ENCODE results near the gene WNT1. TPM values are rescaled to one million over a fixed set of nuclear protein-coding genes. Genes with fewer than 3 reads are reported as not detected.

WNT1 gene
- not detected for total RNA-seq (2013)
- under 1 TPM in 1 of 3 donors, not detected in 2; 0.33 TPM for polyA plus RNA-seq
- 0.42 TPM in 1 of 2 replicates, not detected in the other for polyA minus RNA-seq
- 0 to 0.58 (median 0.04) reads per million in 11 experiments for total RNA-seq

GRCh38 chr12:48978291-48978740 is at the start of gene WNT1:
Gene WNT1, plus strand, starts transcription at chr12:48978322. Its CDS starts 329 bp downstream, at chr12:48978651.
- peaks cover 5% of the 10 kb centered on the region for H4K20me1 ChIP-seq (ENCODE audit: insufficient read depth, low read length)
- H3K79me2 ChIP-seq (ENCODE audit: insufficient read depth, low read length) = no peaks in the 10 kb centered on the region
- H3K4me3 Mint-ChIP-seq = peak within 1 kb of the TSS; percentile 79 to 92
- WGBS (ENCODE audit: insufficient coverage) = 3% methylated on average over 42 of the region's 45 CpGs
- no peaks in the 10 kb centered on the region for H3K36me3 ChIP-seq (replicated peaks in 1 of 2; ENCODE audit: control insufficient read depth in 1 of 2, insufficient read depth in 2 of 2, low read length in 2 of 2)
- H3K9ac ChIP-seq (ENCODE audit: insufficient read depth, low read length, poor library complexity, severe bottlenecking) = no peak within 1 kb of the TSS
- peaks cover 64 to 95% of the 10 kb centered on the region in 2 donors for H3K27me3 ChIP-seq (ENCODE audit: control insufficient read depth in 2 of 2, insufficient read depth in 2 of 2, low read length in 2 of 2)
- peaks cover 0 to 41% of the 10 kb centered on the region in 2 donors for H3K9me3 ChIP-seq (replicated peaks in 1 of 2; ENCODE audit: control insufficient read depth in 1 of 2, insufficient read depth in 1 of 2, low read length in 2 of 2)
- intact Hi-C loops (cut with micrococcal nuclease) = loop anchor here in 1 of 2 donors (10.0 kb wide), 1 partner anchor 124 kb away; the partner anchor contains the start of gene DDX23
- H3K36me3 Mint-ChIP-seq = peaks cover 22 to 23% of the 10 kb centered on the region in 2 donors
- H3K4me1 Mint-ChIP-seq = peaks cover 54% of the 10 kb centered on the region
- H3K9me3 Mint-ChIP-seq = peaks cover 2 to 41% (median 24%) of the 10 kb centered on the region in 7 donors
- H3K27ac Mint-ChIP-seq = peak within 1 kb of the TSS in 5 of 7 donors; percentile 47 to 83 (median 73)
- peaks cover 50 to 52% of the 10 kb centered on the region in 2 donors for H3K4me1 ChIP-seq (ENCODE audit: control insufficient read depth in 1 of 2, insufficient read depth in 2 of 2, low read length in 2 of 2)
- H3K4me3 ChIP-seq (replicated peaks in 1 of 3; ENCODE audit: low read depth in 2 of 3, low read length in 3 of 3) = peak within 1 kb of the TSS in 2 of 3 experiments; percentile 23 to 72
- H2AFZ ChIP-seq (ENCODE audit: insufficient read depth, low read depth, low read length, poor library complexity, severe bottlenecking) = peak within 1 kb of the TSS; percentile 64
- TF ChIP-seq, protein P1, sequence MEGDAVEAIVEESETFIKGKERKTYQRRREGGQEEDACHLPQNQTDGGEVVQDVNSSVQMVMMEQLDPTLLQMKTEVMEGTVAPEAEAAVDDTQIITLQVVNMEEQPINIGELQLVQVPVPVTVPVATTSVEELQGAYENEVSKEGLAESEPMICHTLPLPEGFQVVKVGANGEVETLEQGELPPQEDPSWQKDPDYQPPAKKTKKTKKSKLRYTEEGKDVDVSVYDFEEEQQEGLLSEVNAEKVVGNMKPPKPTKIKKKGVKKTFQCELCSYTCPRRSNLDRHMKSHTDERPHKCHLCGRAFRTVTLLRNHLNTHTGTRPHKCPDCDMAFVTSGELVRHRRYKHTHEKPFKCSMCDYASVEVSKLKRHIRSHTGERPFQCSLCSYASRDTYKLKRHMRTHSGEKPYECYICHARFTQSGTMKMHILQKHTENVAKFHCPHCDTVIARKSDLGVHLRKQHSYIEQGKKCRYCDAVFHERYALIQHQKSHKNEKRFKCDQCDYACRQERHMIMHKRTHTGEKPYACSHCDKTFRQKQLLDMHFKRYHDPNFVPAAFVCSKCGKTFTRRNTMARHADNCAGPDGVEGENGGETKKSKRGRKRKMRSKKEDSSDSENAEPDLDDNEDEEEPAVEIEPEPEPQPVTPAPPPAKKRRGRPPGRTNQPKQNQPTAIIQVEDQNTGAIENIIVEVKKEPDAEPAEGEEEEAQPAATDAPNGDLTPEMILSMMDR (IDR thresholded peaks at IDR 0.05) = peak; percentile 94
- DNase-seq = no peak
- no peak within 1 kb of the TSS for H3K27ac ChIP-seq (ENCODE audit: low read depth in 1 of 2, low read length in 2 of 2)
- peaks cover 88 to 97% (median 93%) of the 10 kb centered on the region in 3 donors for H3K27me3 Mint-ChIP-seq (ENCODE audit: low read depth in 3 of 3)
- peak within 1 kb of the TSS; percentile 83 for H3K4me2 ChIP-seq (replicated peaks; ENCODE audit: extremely low read depth, low read length, poor library complexity, severe bottlenecking)

DNA sequence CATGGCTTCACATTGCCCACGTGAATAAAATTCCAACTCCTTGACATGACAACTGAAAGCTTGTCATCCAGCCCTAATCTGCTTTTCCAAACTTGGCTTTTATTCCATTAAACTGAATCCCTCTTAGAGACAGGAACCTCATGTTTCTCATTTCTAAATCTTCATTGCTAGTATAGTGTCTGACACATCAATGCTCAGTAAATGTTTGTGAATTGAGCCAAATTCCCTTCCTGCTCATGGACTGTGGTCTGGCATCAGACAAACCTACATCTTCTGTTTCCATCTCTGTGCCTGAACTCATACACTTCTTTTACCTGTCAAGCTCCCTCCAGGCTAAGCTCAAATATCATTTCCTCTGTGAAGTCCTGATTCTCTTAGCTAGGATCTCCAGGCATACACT is 48.6 kb upstream of the WNT1 start:
- no peak overlapping the region for H2AFZ ChIP-seq (ENCODE audit: insufficient read depth, low read depth, low read length, poor library complexity, severe bottlenecking)
- TF ChIP-seq, protein P1 (IDR thresholded peaks at IDR 0.05) = no peak
- peaks cover 54 to 70% of the 10 kb centered on the region in 2 donors for H3K36me3 Mint-ChIP-seq
- DNase-seq = no peak
- H3K27me3 Mint-ChIP-seq (ENCODE audit: low read depth in 3 of 3) = peaks cover 0 to 1% (median 0%) of the 10 kb centered on the region in 3 donors
- no peak overlapping the region for H3K4me3 ChIP-seq (replicated peaks in 1 of 3; ENCODE audit: low read depth in 2 of 3, low read length in 3 of 3)
- WGBS (ENCODE audit: insufficient coverage) = 100% methylated on average over 1 of the region's 1 CpG
- no peak overlapping the region for H3K9ac ChIP-seq (ENCODE audit: insufficient read depth, low read length, poor library complexity, severe bottlenecking)
- H3K27ac ChIP-seq (ENCODE audit: low read depth in 1 of 2, low read length in 2 of 2) = no peak overlapping the region
- H4K20me1 ChIP-seq (ENCODE audit: insufficient read depth, low read length) = peaks cover 28% of the 10 kb centered on the region
- peak overlapping the region in 2 of 7 donors; percentile 34 for H3K27ac Mint-ChIP-seq
- H3K4me1 ChIP-seq (ENCODE audit: control insufficient read depth in 1 of 2, insufficient read depth in 2 of 2, low read length in 2 of 2) = peaks cover 8% of the 10 kb centered on the region in 2 donors
- no peaks in the 10 kb centered on the region for H3K27me3 ChIP-seq (ENCODE audit: control insufficient read depth in 2 of 2, insufficient read depth in 2 of 2, low read length in 2 of 2)
- H3K4me1 Mint-ChIP-seq = peaks cover 7% of the 10 kb centered on the region
- H3K9me3 ChIP-seq (replicated peaks in 1 of 2; ENCODE audit: control insufficient read depth in 1 of 2, insufficient read depth in 1 of 2, low read length in 2 of 2) = no peaks in the 10 kb centered on the region
- intact Hi-C loops (cut with micrococcal nuclease) = no loop called here
- peaks cover 0 to 1% (median 0%) of the 10 kb centered on the region in 7 donors for H3K9me3 Mint-ChIP-seq
- H3K36me3 ChIP-seq (replicated peaks in 1 of 2; ENCODE audit: control insufficient read depth in 1 of 2, insufficient read depth in 2 of 2, low read length in 2 of 2) = peaks cover 54 to 68% of the 10 kb centered on the region in 2 donors
- no peak overlapping the region for H3K4me3 Mint-ChIP-seq
- no peaks in the 10 kb centered on the region for H3K79me2 ChIP-seq (ENCODE audit: insufficient read depth, low read length)
- no peak overlapping the region for H3K4me2 ChIP-seq (replicated peaks; ENCODE audit: extremely low read depth, low read length, poor library complexity, severe bottlenecking)
